HG03575 (cell line): Measurements from ENCODE around the gene TMBIM1.
A peak's percentile ranks its signal among the peaks of the same experiment; 100 is the strongest.

ENCODE experiments used
- ATAC-seq: cut with Tn5 transposase; IDR thresholded peaks from one replicate; pipeline ENCODE4 v1.9.1; 2021; ENCODE audit not compliant: unreplicated experiment, insufficient number of reproducible peaks, low FRiP score; ENCODE audit errors: extremely low read depth

The TMBIM1 gene

DNA sequence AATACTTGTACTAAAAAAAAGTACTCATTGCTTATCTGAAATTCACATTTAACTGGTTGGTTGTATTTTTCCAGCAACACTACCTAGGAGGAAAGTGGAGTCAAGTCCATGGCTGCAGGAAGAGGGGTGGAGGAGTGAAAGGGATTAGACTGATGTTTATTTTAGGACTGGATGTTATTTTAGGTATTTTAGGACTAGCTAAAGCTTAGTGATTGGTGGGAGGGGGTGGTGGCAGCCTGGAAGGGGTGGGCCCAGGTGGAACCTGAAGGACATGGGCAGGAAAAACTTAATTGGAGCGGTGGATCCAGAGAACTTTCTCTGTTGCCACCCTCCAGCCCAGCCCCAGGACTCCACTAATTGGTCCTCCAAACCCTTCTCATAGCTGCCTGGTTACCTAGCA is 3.9 kb upstream of the TMBIM1 start:
- no peak for ATAC-seq

DNA sequence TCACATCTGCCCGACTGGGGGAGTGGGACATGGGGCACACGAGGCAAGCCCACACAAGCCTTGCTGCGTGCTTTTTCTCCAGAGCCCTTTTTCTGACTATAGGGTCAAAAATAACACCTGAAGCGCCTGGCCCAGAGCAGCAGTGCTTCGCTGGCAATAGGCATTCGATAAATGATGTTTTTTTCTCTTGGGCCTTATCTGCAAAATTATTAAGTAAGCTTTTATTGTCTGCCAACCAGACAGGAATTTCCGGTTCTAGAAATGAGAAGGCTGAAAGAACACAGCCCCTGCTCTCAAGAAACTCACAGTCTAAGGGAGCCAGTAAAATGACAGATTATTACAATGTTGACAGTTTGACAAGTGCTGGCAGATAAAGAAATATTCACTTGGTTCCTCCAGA is 2.7 kb upstream of the TMBIM1 start:
- no peak for ATAC-seq

DNA sequence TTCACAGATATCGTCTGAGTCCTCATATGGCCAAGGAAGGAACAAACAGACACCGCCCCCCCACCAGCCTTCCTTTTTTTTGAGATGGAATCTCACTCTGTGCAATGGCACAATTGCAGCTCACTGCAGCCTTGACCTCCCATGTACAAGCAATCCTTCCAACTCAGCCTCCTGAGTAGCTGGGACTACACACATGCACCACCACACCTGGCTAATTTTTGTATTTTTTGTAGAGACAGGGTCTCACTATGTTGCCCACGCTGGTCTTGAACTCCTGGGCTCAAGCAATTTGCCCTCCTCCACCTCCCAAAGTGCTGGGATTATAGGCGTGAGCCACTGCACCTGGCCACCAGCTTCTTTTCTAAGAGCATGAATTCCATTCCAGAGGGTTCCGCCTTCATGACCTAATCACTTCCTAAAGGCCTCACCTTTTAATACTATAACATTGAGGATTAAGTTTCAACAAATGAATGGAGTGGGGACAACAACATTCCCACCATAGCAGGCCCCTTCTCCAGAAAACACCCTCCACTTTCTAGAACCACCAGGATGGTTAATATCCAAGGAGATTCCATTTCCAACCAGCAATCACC is 2.2 kb upstream of the TMBIM1 start:
- no peak for ATAC-seq

DNA sequence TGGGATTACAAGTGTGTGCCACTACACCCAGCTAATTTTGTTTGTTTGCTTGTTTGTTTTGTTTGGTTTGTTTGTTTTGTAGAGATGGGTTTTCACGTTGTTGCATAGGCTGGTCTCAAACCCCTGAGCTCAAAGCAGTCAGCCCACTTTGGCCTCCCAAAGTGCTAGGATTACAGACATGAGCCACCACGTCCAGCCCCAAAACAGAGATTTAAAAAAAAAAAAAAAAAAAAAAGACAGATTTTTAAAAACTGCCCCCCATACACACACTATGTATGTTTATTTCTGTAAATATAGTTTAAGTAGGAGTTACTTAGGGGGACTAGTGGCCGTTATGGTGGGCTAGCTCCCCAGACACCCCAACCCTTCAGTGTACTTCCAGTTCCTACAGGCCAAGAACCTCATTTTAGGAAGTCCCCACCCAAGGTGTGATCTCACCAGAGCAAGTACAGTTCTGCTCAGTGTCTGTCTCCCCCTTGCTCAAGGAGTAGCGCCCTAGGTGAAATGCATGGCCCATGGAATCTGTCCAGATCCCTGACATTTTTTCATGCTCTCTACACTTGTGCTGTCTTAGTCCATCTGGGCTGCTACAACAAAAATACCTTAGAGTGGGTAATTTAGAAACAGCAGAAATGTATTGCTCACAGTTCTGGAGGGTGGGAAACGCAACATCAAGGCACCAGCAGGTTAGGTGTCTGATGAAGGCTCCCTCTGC is 1.6 kb upstream of the TMBIM1 start:
- ATAC-seq, result no peak

DNA sequence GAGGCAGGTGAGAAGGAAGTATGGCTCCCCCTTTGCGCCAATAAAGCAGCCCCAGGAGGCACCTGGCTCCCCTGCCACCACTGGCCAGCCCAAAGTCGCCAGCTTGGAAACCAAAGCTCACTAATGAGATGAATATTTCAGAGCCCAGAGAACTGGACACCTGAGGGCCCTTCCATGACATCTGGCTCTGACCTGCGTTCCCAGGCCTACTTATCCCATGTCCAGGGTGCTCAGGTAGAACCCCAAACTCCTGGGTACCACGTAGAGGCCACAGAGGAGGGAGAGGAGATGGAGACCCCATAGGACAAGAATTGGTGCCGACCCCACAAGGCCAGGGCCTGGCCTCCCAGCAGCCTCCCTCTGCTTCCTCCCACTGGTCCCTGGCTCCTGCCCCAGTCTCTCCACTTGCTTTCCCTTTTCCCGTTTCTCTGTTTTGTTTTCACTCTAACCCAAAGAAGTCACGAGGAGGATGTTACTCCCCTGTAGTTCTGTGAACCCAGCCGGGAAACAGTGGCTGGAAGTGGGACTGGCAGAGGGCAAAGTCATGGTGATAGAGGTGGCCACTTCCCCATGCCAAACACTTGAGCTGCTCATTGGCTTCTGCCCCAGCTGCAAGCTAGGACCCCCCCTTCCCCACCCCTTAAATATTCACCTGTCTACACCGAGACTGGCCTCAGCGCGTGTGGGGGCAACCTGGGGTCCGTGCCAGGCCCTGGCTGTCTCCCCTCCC is 820 bp downstream of the TMBIM1 start:
- ATAC-seq, result no peak

DNA sequence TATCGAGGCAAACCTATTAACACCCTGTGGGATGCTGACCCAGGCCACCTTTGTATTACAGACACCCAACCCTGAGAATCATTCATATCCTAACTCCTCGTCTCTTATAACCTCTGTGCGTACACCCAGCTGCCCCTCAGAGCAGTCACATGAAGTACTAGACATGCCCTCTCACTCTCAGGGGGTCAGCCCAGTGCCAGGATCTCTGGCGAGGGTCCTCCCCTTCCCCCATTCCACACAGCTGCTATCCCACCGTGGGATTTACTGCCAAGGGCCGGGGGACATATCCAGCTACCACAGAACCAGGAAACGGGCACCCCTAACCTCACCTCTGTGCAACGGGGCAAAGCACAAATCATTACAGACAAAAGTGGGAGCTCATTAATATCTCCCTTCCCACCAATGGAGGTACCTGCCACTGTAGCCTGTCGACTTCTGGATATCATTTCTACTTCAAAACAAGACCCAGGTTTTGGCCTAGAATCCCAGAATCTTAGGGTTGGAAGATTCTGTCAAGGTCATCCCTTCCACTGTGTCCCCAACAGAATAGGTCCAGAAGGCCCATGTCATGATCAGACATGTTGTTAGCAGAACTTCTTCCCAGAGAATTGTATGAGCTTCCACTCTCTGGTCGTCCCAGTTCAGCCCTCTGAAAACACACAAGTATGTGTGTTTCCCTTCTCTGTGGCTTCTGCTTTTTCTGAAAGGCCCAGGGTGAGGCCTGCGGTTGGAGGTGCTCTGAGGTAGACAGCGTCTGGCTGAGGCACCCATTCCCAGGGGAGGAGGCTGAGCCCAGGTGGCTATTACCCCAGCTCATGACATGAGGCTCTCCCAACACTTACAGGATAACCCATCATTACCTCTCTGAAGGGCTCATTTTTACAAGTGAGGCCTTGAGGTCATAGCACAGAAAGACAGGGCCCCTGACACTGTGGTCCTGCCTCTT is 1.7 kb downstream of the TMBIM1 start:
- no peak for ATAC-seq

DNA sequence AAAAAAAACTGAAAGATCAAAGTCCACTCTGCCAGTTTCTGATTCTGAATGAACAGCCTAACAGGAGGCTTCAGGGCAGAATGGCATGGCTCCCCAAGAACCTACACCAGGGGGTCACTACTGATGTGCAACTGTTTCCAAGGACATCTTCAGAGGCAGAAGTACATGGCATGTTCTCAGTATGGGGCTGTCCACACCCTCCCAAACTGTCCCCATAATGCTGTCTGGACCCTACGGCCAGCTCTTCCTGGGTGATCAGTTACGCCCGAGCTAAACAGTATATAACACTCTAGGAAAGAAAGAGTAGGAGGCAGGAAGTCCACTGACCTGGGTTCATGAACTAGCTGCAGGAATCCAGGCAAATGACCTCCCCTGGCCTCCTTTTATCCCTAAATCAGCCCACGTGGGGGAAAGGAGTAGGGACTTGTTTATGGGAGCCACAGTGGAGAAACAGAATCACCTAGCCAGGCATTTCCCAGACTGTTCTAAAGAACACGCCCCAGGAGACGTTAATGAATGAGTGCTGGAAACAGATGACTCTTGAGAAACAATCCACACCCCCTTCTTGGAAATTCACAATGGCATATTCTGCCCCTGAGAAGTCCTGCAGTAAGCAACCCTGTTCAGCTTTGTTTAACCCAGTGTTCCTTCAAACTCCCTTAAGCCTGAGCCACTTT is 2.5 kb downstream of the TMBIM1 start:
- ATAC-seq, result no peak

DNA sequence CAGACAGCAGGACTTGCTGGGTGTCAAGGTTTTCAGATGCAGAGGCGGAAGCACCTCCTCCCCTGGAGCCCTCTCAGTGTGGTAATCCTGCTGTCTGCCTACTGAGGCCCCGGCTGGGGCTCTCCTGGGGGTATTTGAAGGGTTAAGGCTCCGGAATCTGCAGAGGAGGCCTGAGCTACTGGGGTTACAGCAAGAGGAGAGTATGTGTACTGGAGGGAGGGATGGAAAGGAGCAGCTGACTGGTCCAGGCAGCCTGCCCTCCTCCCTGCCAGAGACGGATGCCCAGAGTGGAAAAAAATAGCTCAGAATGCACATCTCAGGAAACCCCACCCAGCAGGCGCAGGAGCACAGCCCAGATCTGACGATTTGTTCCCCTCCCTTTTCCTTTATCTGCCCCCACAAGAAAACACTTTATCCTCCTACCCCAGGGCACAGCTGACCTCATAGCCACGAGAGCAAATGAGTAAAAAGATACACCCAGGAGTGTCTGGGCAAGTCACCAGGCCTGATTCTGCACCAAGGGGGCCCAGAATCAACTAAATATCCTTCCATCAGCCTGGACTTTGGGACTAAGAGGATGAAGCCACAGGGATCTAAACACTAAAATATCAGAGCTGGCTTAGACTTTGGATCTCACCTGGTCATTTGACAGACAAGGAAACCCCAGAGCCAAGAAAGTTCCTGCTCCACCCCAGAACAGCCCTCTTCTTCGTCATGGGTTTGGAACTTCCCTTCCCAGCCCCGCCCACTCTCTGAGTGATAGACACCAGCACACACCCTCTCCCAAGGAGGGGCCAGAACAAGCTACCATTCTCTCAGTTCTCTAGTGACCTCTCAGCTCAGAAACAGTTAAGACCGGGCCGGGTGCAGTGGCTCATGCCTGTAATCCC is 5.5 kb downstream of the TMBIM1 start:
- ATAC-seq, result peak; percentile 34

DNA sequence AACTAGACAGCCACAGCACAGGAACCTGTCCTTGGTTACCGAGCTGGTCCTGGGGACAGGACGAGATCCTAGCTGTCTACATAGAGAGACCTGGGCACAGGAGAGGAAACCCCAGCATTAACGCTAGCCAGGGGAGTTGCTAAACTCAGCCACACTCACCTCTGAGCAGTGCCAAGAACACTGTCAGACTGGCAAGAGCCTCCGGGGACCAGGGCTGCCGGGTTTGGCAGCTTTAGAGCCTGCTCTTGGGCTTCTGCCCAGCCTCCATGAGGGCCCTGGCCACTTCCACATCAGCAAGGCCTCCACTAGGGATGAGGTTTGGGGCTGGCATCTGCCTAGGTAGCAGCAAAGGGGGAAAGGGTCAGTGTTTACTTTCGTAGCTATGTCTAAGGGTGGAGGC is 6.7 kb downstream of the TMBIM1 start:
- ATAC-seq, result no peak

DNA sequence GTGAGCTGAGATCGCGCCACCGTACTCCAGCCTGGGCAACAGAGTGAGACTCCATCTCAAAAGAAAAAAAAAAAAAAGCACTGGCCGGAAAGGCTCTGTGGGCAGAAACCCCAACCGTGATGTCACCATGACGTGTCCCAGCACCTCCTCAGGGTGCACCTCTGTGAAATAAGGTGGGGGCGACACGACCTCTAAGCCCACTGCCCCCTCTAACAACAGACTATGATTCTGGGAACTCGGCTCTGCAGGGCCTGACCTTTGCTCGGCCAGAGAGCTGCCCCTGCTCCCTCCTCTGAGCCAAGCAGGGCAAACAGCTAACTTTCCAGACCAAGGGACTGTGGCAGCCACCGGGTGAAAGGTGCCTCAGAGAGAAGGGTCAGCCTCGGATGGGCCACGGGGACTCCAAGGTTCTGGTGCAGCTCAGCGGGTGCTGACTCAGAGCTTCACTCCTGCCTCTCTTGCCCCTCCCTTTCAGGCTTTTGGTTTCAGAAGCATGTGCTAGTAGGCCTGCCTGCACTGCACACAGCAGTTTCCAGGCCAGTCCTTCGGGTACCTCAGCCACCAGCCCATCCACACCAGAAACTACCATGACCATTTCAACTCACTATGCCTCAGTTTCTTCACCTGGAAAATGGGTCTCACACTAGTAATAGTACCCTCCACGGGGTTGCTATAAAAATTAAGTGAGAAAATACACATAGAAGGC is 8.0 kb downstream of the TMBIM1 start:
- peak; percentile 37 for ATAC-seq

DNA sequence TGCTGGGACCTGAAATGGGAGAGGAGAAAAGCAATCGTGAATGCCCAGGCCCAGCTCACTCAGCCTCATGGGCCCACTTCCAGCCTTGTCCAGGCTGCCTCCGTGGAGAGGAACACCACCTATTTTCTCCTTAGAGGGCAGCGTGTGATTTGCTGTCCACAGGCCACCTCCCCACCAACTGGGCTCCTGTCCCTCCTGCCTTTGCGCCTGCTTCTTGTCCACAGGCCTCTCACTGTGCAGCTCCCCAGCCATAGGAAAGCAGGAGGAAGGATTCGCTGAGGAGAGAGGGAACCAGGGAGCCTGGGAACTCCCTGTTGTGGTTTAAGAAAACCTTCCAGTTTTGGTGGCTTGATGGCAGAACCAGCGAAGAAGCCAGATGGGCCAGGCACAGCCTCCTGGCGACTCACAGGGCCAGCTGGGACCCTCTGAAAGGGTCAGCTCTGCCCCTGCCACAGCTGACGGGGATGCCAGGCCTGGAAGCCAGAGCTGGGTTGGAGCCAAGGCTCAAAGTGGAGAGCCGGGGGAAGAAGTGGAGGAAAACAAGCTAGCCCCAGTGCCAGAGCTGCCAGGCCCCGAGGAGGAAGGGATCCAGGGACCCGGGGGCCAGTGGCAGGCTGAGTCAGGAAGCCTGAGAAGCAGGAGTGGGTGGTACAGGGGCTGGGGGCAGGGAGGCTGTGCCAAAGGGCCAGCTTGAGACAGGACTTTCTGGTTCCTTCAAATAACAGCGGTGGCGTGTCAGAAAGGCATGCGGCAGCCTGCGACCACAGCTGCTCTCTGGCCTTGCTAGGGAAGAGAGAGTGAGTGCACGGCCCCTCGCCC is 9.9 kb downstream of the TMBIM1 start:
- no peak for ATAC-seq

DNA sequence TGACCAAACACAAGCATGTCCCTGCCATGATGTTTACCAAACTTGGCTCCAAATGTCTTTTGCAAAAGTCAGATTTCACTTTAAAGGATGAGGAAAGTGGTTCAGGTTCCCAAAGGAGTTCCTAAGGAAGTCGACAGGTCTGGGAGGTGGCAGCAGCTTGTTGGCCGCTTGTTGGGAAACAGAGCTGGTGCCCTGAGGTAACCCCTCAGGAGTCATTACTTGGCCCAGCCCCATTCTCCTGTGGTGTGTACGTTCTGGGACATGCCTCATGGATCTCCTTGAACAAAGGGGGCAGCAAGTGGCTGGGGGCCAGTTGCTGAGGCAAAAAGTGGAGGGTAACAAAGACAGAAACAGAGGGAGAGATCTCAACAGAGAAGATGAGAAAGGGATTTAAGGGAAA is 10.9 kb downstream of the TMBIM1 start:
- no peak for ATAC-seq

DNA sequence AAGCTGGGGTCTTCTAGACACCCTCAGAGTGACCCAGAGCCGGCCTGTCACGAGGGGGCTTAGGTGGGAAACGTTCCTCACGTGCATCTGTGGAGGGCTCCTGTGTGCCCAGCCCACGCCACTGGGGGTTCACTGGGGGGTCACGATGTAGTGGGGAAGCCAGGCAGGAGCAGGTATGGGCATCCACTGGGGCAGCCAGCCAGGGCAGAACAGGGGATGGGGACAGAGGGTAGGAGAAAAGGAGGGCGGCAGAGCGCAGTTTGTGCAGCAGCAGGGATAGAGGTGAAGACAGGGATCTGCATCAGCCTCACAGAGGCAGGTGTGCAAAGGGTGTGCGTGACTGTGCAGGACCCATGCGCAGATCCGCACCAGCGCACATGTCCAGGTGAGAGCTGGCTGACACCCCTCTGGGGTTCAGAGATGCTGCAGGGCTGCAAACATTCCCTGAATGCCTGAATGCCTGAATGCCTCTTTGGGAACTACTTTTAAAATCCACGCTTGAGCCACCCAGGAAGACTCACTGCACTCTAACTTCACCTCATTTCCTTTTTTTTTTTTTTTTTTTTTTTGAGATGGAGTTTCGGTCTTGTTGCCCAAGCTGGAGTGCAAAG is 11.9 kb downstream of the TMBIM1 start:
- ATAC-seq, result no peak

DNA sequence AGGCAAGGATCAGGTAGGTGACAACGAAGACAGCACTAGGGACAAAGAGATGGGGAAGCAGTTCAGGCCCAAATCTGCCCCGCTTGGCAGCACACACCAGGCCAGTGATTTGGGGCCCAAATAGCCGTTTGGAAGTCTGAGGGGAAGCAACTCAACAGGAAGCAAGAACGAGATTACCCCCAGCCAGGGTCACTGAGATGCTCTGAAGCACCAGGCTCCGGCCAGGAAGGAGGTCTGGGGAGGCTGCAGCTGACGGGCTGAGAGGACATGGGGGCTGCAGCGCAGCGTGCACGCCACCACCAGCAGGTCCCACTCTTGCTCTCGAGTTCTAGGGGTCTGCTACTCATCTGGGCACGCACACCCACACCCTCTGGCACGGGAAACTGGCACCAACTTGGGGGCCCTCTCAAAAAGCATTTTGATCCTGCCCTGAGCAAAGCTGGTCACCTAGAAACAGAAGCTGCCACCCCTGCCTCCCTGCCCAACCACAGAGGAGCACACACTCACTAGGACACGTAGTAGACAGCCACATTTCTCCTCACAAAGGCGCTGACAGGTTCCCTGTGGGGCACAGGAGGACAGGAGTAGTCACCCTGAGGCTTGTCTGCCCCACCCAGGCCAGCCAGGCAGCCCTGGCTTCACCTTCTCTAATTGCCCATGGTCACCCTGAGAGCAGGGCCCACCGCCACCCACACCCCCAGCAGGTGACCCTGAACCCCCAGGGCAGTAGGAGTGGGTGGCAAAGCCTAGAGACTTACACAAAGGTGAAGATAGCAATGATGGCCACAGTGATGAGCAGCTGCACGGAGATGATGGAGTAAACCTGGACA is 13.6 kb downstream of the TMBIM1 start:
- no peak for ATAC-seq

DNA sequence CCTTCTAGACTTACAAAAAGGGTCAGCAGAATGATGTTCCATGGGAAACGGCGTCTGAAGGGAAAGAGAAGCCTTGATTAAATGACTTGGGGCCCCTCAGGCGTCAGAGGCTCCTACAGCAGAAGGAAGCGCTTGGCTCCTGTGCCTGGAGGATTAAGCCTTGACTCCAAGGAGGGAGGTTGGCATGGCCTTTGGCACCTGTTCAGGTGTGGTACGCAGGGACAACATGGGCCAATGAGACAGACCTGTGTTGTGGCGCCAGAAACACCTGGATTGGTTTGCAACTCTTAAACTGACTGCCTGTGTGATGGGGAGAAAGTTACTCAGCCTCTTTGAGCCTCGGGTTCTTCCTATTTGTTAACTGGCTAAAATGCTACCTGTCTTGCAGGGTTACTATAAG is 14.4 kb downstream of the TMBIM1 start:
- no peak for ATAC-seq
